ENCODE results near the gene XYLT1. TPM values are rescaled to one million over a fixed set of nuclear protein-coding genes. Genes with fewer than 3 reads are reported as not detected.

XYLT1 gene
- total RNA-seq, 5 donors from 2014 or later (not counting 1 experiment from before 2014, with no cell fraction given): 25.8 to 70.6 (median 57.8) TPM

- WGBS (ENCODE audit: insufficient coverage): 100% methylated on average over 2 of the region's 4 CpGs
- Histone ChIP-seq H3K27ac (ENCODE audit: low read length) (no peak overlapping the region), H3K4me3 (ENCODE audit: control insufficient read depth in 1 of 2, extremely low read depth in 1 of 2, low read length in 1 of 2) (no peak overlapping the region), H3K4me1 (ENCODE audit: control insufficient read depth in 1 of 2, extremely low read depth in 1 of 2, insufficient read depth in 2 of 2, low read length in 2 of 2) (peaks cover 8 to 10% of the 10 kb centered on the region in 2 experiments), H3K27me3 (replicated peaks in 1 of 2; ENCODE audit: control insufficient read depth in 2 of 2, extremely low read depth in 1 of 2, insufficient read depth in 2 of 2, low read length in 1 of 2) (no peaks in the 10 kb centered on the region), H3K9me3 (no peaks in the 10 kb centered on the region), H3K36me3 (ENCODE audit: control insufficient read depth in 2 of 2, extremely low read depth in 1 of 2, insufficient read depth in 1 of 2, low read length in 1 of 2) (peaks cover 20 to 50% of the 10 kb centered on the region in 2 donors)
- no peak overlapping the region for H3K4me3 Mint-ChIP-seq
- H3K4me1 Mint-ChIP-seq: peaks cover 15 to 34% (median 18%) of the 10 kb centered on the region in 3 donors
- DNase-seq (no peak), ATAC-seq (replicated peaks in 1 of 4) (no peak)
- H3K36me3 Mint-ChIP-seq: peaks cover 85% of the 10 kb centered on the region
- ChIA-PET CTCF (no interaction called here), POLR2A (interaction anchor here in 1 of 2 donors (0.7 kb wide), 1 partner anchor 20 kb away, joined by 3 read pairs; no protein-coding TSS in a partner anchor)
- H3K27ac Mint-ChIP-seq: no peak overlapping the region
- no peaks in the 10 kb centered on the region for H3K27me3 Mint-ChIP-seq
- H3K9me3 Mint-ChIP-seq: no peaks in the 10 kb centered on the region
These were observed 335.3 kb downstream of the XYLT1 start for GRCh38 chr16:17135439-17135838.

- Histone ChIP-seq H3K9me3 (no peaks in the 10 kb centered on the region), H3K27me3 (replicated peaks in 1 of 2; ENCODE audit: control insufficient read depth in 2 of 2, extremely low read depth in 1 of 2, insufficient read depth in 2 of 2, low read length in 1 of 2) (no peaks in the 10 kb centered on the region), H3K27ac (ENCODE audit: low read length) (no peak overlapping the region), H3K36me3 (ENCODE audit: control insufficient read depth in 2 of 2, extremely low read depth in 1 of 2, insufficient read depth in 1 of 2, low read length in 1 of 2) (peaks cover 20 to 46% of the 10 kb centered on the region in 2 donors), H3K4me1 (ENCODE audit: control insufficient read depth in 1 of 2, extremely low read depth in 1 of 2, insufficient read depth in 2 of 2, low read length in 2 of 2) (peaks cover 8 to 11% of the 10 kb centered on the region in 2 experiments), H3K4me3 (ENCODE audit: control insufficient read depth in 1 of 2, extremely low read depth in 1 of 2, low read length in 1 of 2) (no peak overlapping the region)
- no peak for ATAC-seq (replicated peaks in 1 of 4)
- H3K36me3 Mint-ChIP-seq: peaks cover 87% of the 10 kb centered on the region
- 21% methylated on average over 9 of the region's 10 CpGs for WGBS (ENCODE audit: insufficient coverage)
- peaks cover 15 to 34% (median 20%) of the 10 kb centered on the region in 3 donors for H3K4me1 Mint-ChIP-seq
- POLR2A ChIA-PET: interaction anchor here in 1 of 2 donors (0.7 kb wide), 1 partner anchor 21 kb away, joined by 3 read pairs; no protein-coding TSS in a partner anchor
- DNase-seq: no peak
- no peak overlapping the region for H3K27ac Mint-ChIP-seq
- H3K9me3 Mint-ChIP-seq: no peaks in the 10 kb centered on the region
- H3K27me3 Mint-ChIP-seq: no peaks in the 10 kb centered on the region
- no peak overlapping the region for H3K4me3 Mint-ChIP-seq
- CTCF ChIA-PET: no interaction called here
These were observed 336.2 kb downstream of the XYLT1 start for GRCh38 chr16:17134586-17134985.

- no peak for DNase-seq
- Histone ChIP-seq H3K4me3 (ENCODE audit: control insufficient read depth in 1 of 2, extremely low read depth in 1 of 2, low read length in 1 of 2) (no peak overlapping the region), H3K36me3 (ENCODE audit: control insufficient read depth in 2 of 2, extremely low read depth in 1 of 2, insufficient read depth in 1 of 2, low read length in 1 of 2) (peaks cover 20 to 40% of the 10 kb centered on the region in 2 donors), H3K27me3 (replicated peaks in 1 of 2; ENCODE audit: control insufficient read depth in 2 of 2, extremely low read depth in 1 of 2, insufficient read depth in 2 of 2, low read length in 1 of 2) (no peaks in the 10 kb centered on the region), H3K27ac (ENCODE audit: low read length) (no peak overlapping the region), H3K4me1 (ENCODE audit: control insufficient read depth in 1 of 2, extremely low read depth in 1 of 2, insufficient read depth in 2 of 2, low read length in 2 of 2) (peaks cover 8 to 11% of the 10 kb centered on the region in 2 experiments), H3K9me3 (no peaks in the 10 kb centered on the region)
- Mint-ChIP-seq H3K36me3 (peaks cover 82% of the 10 kb centered on the region), H3K9me3 (no peaks in the 10 kb centered on the region), H3K27me3 (no peaks in the 10 kb centered on the region), H3K27ac (no peak overlapping the region), H3K4me3 (no peak overlapping the region), H3K4me1 (peaks cover 15 to 34% (median 20%) of the 10 kb centered on the region in 3 donors)
- ATAC-seq (replicated peaks in 1 of 4): no peak
- CTCF ChIA-PET: no interaction called here
- POLR2A ChIA-PET: interaction anchor here in 1 of 2 donors (0.6 kb wide), 1 partner anchor 332 kb away, joined by 7 read pairs; no protein-coding TSS in a partner anchor
- WGBS (ENCODE audit: insufficient coverage): no CpG with 5 or more reads among the region's 5 CpGs
These were observed 336.9 kb downstream of the XYLT1 start for GRCh38 chr16:17133851-17134250.

GRCh38 chr16:17131351-17131750 lies 339.4 kb downstream of the XYLT1 start:
- Mint-ChIP-seq H3K27me3 (no peaks in the 10 kb centered on the region), H3K9me3 (no peaks in the 10 kb centered on the region), H3K27ac (no peak overlapping the region), H3K4me1 (peaks cover 10 to 34% (median 20%) of the 10 kb centered on the region in 3 donors), H3K4me3 (no peak overlapping the region), H3K36me3 (peaks cover 82% of the 10 kb centered on the region)
- ATAC-seq (replicated peaks in 1 of 4) (no peak), DNase-seq (no peak)
- WGBS (ENCODE audit: insufficient coverage): 93% methylated on average over 4 of the region's 6 CpGs
- ChIA-PET CTCF (no interaction called here), POLR2A (no interaction called here)
- Histone ChIP-seq H3K9me3 (no peaks in the 10 kb centered on the region), H3K36me3 (ENCODE audit: control insufficient read depth in 2 of 2, extremely low read depth in 1 of 2, insufficient read depth in 1 of 2, low read length in 1 of 2) (peaks cover 18 to 46% of the 10 kb centered on the region in 2 donors), H3K27ac (ENCODE audit: low read length) (no peak overlapping the region), H3K27me3 (replicated peaks in 1 of 2; ENCODE audit: control insufficient read depth in 2 of 2, extremely low read depth in 1 of 2, insufficient read depth in 2 of 2, low read length in 1 of 2) (no peaks in the 10 kb centered on the region), H3K4me3 (ENCODE audit: control insufficient read depth in 1 of 2, extremely low read depth in 1 of 2, low read length in 1 of 2) (no peak overlapping the region), H3K4me1 (ENCODE audit: control insufficient read depth in 1 of 2, extremely low read depth in 1 of 2, insufficient read depth in 2 of 2, low read length in 2 of 2) (peaks cover 8 to 11% of the 10 kb centered on the region in 2 experiments)

GRCh38 chr16:17130733-17131132 lies 340.0 kb downstream of the XYLT1 start:
- Mint-ChIP-seq H3K27me3 (no peaks in the 10 kb centered on the region), H3K4me1 (peaks cover 10 to 31% (median 20%) of the 10 kb centered on the region in 3 donors), H3K9me3 (no peaks in the 10 kb centered on the region), H3K36me3 (peaks cover 82% of the 10 kb centered on the region), H3K4me3 (no peak overlapping the region), H3K27ac (no peak overlapping the region)
- no peak overlapping the region for H3K27ac ChIP-seq (ENCODE audit: low read length)
- peaks cover 15 to 51% of the 10 kb centered on the region in 2 donors for H3K36me3 ChIP-seq (ENCODE audit: control insufficient read depth in 2 of 2, extremely low read depth in 1 of 2, insufficient read depth in 1 of 2, low read length in 1 of 2)
- H3K9me3 ChIP-seq: no peaks in the 10 kb centered on the region
- ATAC-seq (replicated peaks in 1 of 4): peak in 1 of 4 experiments; percentile 32
- ChIA-PET POLR2A (no interaction called here), CTCF (no interaction called here)
- H3K4me3 ChIP-seq (ENCODE audit: control insufficient read depth in 1 of 2, extremely low read depth in 1 of 2, low read length in 1 of 2): no peak overlapping the region
- H3K4me1 ChIP-seq (ENCODE audit: control insufficient read depth in 1 of 2, extremely low read depth in 1 of 2, insufficient read depth in 2 of 2, low read length in 2 of 2): peaks cover 8 to 11% of the 10 kb centered on the region in 2 experiments
- no peak for DNase-seq
- H3K27me3 ChIP-seq (replicated peaks in 1 of 2; ENCODE audit: control insufficient read depth in 2 of 2, extremely low read depth in 1 of 2, insufficient read depth in 2 of 2, low read length in 1 of 2): no peaks in the 10 kb centered on the region
- 43% methylated on average over 3 of the region's 6 CpGs for WGBS (ENCODE audit: insufficient coverage)

- H3K4me3 ChIP-seq (ENCODE audit: control insufficient read depth in 1 of 2, extremely low read depth in 1 of 2, low read length in 1 of 2): no peak overlapping the region
- POLR2A ChIA-PET: no interaction called here
- WGBS (ENCODE audit: insufficient coverage): 100% methylated on average over 4 of the region's 5 CpGs
- H3K4me1 ChIP-seq (ENCODE audit: control insufficient read depth in 1 of 2, extremely low read depth in 1 of 2, insufficient read depth in 2 of 2, low read length in 2 of 2): peaks cover 8 to 11% of the 10 kb centered on the region in 2 experiments
- peaks cover 2% of the 10 kb centered on the region for H3K9me3 ChIP-seq
- DNase-seq (no peak), ATAC-seq (replicated peaks in 1 of 4) (no peak)
- H3K27ac Mint-ChIP-seq: no peak overlapping the region
- H3K27ac ChIP-seq (ENCODE audit: low read length): no peak overlapping the region
- H3K36me3 ChIP-seq (ENCODE audit: control insufficient read depth in 2 of 2, extremely low read depth in 1 of 2, insufficient read depth in 1 of 2, low read length in 1 of 2): peaks cover 18 to 54% of the 10 kb centered on the region in 2 donors
- CTCF ChIA-PET: no interaction called here
- peaks cover 0 to 7% (median 4%) of the 10 kb centered on the region in 3 donors for H3K9me3 Mint-ChIP-seq
- H3K4me3 Mint-ChIP-seq: no peak overlapping the region
- H3K27me3 ChIP-seq (replicated peaks in 1 of 2; ENCODE audit: control insufficient read depth in 2 of 2, extremely low read depth in 1 of 2, insufficient read depth in 2 of 2, low read length in 1 of 2): no peaks in the 10 kb centered on the region
- H3K36me3 Mint-ChIP-seq: peaks cover 84% of the 10 kb centered on the region
- no peaks in the 10 kb centered on the region for H3K27me3 Mint-ChIP-seq
- peaks cover 10 to 30% (median 20%) of the 10 kb centered on the region in 3 donors for H3K4me1 Mint-ChIP-seq
These were observed 340.8 kb downstream of the XYLT1 start for GRCh38 chr16:17129971-17130370.

All from T-cell (primary cell).